ENCODE measurements around the gene KRT28.

GRCh38 chr17:40843242-40843641 is 43.5 kb upstream of the KRT28 start:
- TF ChIP-seq POLR2AphosphoS5 (IDR thresholded peaks at IDR 0.05; ENCODE audit: borderline replicate concordance, low read depth, low read length) (no peak), EZH2 (IDR thresholded peaks at IDR 0.05) (no peak)

Measured in SK-N-MC (cell line).